ENCODE data around the gene ESRRA. TPM values are rescaled to one million over a fixed set of nuclear protein-coding genes. Genes with fewer than 3 reads are reported as not detected.
A peak's percentile ranks its signal among the peaks of the same experiment; 100 is the strongest.

The ESRRA gene
- total and polyA plus RNA-seq, 9 of the 15 experiments (the other 6 are each of a cell fraction or from before 2014, with no cell fraction given) = 0.27 to 89.7 (median 23.7) TPM

- TF ChIP-seq, protein P1, sequence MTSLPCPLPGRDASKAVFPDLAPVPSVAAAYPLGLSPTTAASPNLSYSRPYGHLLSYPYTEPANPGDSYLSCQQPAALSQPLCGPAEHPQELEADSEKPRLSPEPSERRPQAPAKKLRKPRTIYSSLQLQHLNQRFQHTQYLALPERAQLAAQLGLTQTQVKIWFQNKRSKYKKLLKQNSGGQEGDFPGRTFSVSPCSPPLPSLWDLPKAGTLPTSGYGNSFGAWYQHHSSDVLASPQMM (CRISPR knock-in tag; IDR thresholded peaks at IDR 0.05) = no peak
- TF ChIP-seq NEUROD1 (IDR thresholded peaks at IDR 0.05; ENCODE audit: borderline replicate concordance, low read depth, low read length, partially characterized antibody) (no peak), ZNF764 (CRISPR knock-in tag; IDR thresholded peaks at IDR 0.05; ENCODE audit: low read depth) (no peak), STAT5B (CRISPR knock-in tag; IDR thresholded peaks at IDR 0.05) (no peak), NCOA6 (IDR thresholded peaks at IDR 0.05) (no peak), CHD7 (IDR thresholded peaks at IDR 0.05; ENCODE audit: low read depth, low read length) (no peak), PATZ1 (CRISPR knock-in tag; IDR thresholded peaks at IDR 0.05; ENCODE audit: borderline replicate concordance) (no peak), TBL1XR1 (IDR thresholded peaks at IDR 0.05; ENCODE audit: low read length in 2 of 2) (0 out of 4 replicates have a peak, but pooled peaks of 1 of the 2 experiments have one; percentile 31), HBP1 (CRISPR knock-in tag; IDR thresholded peaks at IDR 0.05) (no peak), CGGBP1 (CRISPR knock-in tag; IDR thresholded peaks at IDR 0.05) (no peak), ARID1B (IDR thresholded peaks at IDR 0.05) (peak; percentile 45; the same call in 1 of the 2 replicates)
These were observed 830 bp upstream of the ESRRA start (continued) for GRCh38 chr11:64304316-64305072.
